GM21381 (cell line): ENCODE results near the gene CCT6B.

ENCODE experiments used
- ATAC-seq: cut with Tn5 transposase; IDR thresholded peaks from one replicate; pipeline ENCODE4 v1.9.1; 2021; ENCODE audit warnings: mild to moderate bottlenecking, moderate library complexity; ENCODE audit not compliant: unreplicated experiment

The CCT6B gene

GRCh38 chr17:34892461-34893249, 68.6 kb downstream of the CCT6B start:
- no peak for ATAC-seq

GRCh38 chr17:34886831-34887230, 74.4 kb downstream of the CCT6B start:
- no peak for ATAC-seq

GRCh38 chr17:34885076-34885475, 76.2 kb downstream of the CCT6B start:
- ATAC-seq: no peak

GRCh38 chr17:34884597-34884996, 76.7 kb downstream of the CCT6B start:
- ATAC-seq: no peak

GRCh38 chr17:34883106-34884000, 77.9 kb downstream of the CCT6B start:
- no peak for ATAC-seq

GRCh38 chr17:34879146-34879545, 82.1 kb downstream of the CCT6B start:
- no peak for ATAC-seq
